ENCODE data around the gene ANKMY1. TPM values are rescaled to one million over a fixed set of nuclear protein-coding genes. Genes with fewer than 3 reads are reported as not detected.

Gene ANKMY1
- total and polyA plus RNA-seq, 2 of the 8 experiments (the other 6 are each of a cell fraction or from before 2014, with no cell fraction given), result 4.5 to 4.8 TPM

GRCh38 chr2:240500561-240501423 lies 57.0 kb downstream of the ANKMY1 start:
- DNase-seq (ENCODE audit: low read depth in 1 of 2, low spot score in 2 of 2) (peak in 1 of 2 experiments; percentile 31), FAIRE-seq (no peak)
- Histone ChIP-seq H4K91ac (replicated peaks; ENCODE audit: insufficient read length, low read length) (no peak overlapping the region), H3K4me2 (ENCODE audit: insufficient read depth in 1 of 2, low read depth in 2 of 2, low read length in 2 of 2) (no peak overlapping the region), H3K4ac (replicated peaks; ENCODE audit: insufficient read length, low read depth, low read length) (no peak overlapping the region), H3K14ac (ENCODE audit: insufficient read length) (no peak overlapping the region), H3K79me1 (ENCODE audit: low read depth, low read length) (no peaks in the 10 kb centered on the region), H3K27ac (ENCODE audit: low read depth, low read length) (no peak overlapping the region), H3K9ac (replicated peaks in 1 of 4; ENCODE audit: extremely low read depth in 1 of 4, low read depth in 3 of 4, low read length in 3 of 4) (no peak overlapping the region), H2BK120ac (replicated peaks; ENCODE audit: low read depth, low read length) (no peak overlapping the region), H2AK5ac (ENCODE audit: low read depth, low read length) (no peak overlapping the region), H3K27me3 (replicated peaks in 1 of 4; ENCODE audit: control insufficient read depth in 3 of 4, extremely low read depth in 1 of 4, insufficient read depth in 3 of 4, low read length in 3 of 4) (0 out of 7 replicates have a peak, but pooled peaks cover 0 to 3% (median 0%) of the 10 kb centered on the region in 4 experiments), H4K20me1 (replicated peaks in 1 of 2; ENCODE audit: control insufficient read depth in 1 of 2, insufficient read depth in 2 of 2, low read length in 2 of 2) (peaks cover 0 to 3% of the 10 kb centered on the region in 2 experiments), H2BK5ac (ENCODE audit: low read depth, low read length) (no peak overlapping the region), H2BK15ac (ENCODE audit: low read length) (no peak overlapping the region), H3K56ac (replicated peaks; ENCODE audit: insufficient read length, low read depth, low read length) (no peak overlapping the region), H3K23ac (ENCODE audit: insufficient read length) (no peak overlapping the region), H3K4me3 (ENCODE audit: extremely low read depth in 1 of 4, insufficient read depth in 2 of 4, low read depth in 3 of 4, low read length in 4 of 4) (no peak overlapping the region), H2AFZ (ENCODE audit: low read length) (no peak overlapping the region), H3K23me2 (ENCODE audit: low read depth, low read length) (no peaks in the 10 kb centered on the region), H3K79me2 (ENCODE audit: control insufficient read depth in 1 of 2, insufficient read depth in 2 of 2, low read length in 2 of 2) (no peaks in the 10 kb centered on the region), H3K18ac (ENCODE audit: extremely low read depth, low read length) (no peak overlapping the region), H2BK12ac (ENCODE audit: low read depth, low read length) (no peak overlapping the region), H2BK20ac (ENCODE audit: low read length) (no peak overlapping the region), H3K4me1 (replicated peaks in 1 of 4; ENCODE audit: control insufficient read depth in 3 of 4, insufficient read depth in 4 of 4, low read length in 3 of 4) (no peaks in the 10 kb centered on the region), H3K9me3 (ENCODE audit: insufficient read depth in 2 of 2, low read depth in 1 of 2, low read length in 1 of 2) (peaks cover 0 to 7% of the 10 kb centered on the region in 2 experiments; a peak in 2 of 4 replicates), H4K8ac (ENCODE audit: extremely low read depth, insufficient read depth, low read length) (no peak overlapping the region), H4K5ac (ENCODE audit: insufficient read length, low read depth, low read length) (no peak overlapping the region), H3K36me3 (ENCODE audit: control insufficient read depth in 2 of 4, insufficient read depth in 4 of 4, low read length in 3 of 4) (no peaks in the 10 kb centered on the region)
- ChIA-PET CTCF (ENCODE audit: partially characterized antibody) (no interaction called here), POLR2A (ENCODE audit: partially characterized antibody) (no interaction called here)
- WGBS, 2 experiments (ENCODE audit: extremely low coverage in 1 of 2, insufficient coverage in 1 of 2, insufficient read length in 1 of 2, insufficient replicate concordance in 2 of 2, low coverage in 1 of 2, low lambda C conversion rate in 2 of 2, missing lambda C conversion rate in 1 of 2), result 92% methylated on average over 24 of the region's 24 CpGs; no CpG with 5 or more reads in 1 of the 2 experiments
- TF ChIP-seq GABPA (IDR thresholded peaks at IDR 0.05; ENCODE audit: borderline replicate concordance, insufficient read depth, low read length) (no peak), SIN3A (conservative IDR thresholded peaks at IDR 0.05 in 1 of 2, IDR thresholded peaks at IDR 0.05 in 1 of 2; ENCODE audit: low read depth in 1 of 2, low read length in 2 of 2) (no peak), BRCA1 (IDR thresholded peaks at IDR 0.05; ENCODE audit: low read depth, low read length) (no peak), SP2 (IDR thresholded peaks at IDR 0.05; ENCODE audit: low read length) (no peak), ASH2L (IDR thresholded peaks at IDR 0.05; ENCODE audit: low read length) (no peak), HDAC6 (IDR thresholded peaks at IDR 0.05; ENCODE audit: low read depth, low read length) (no peak)
